Thoracic aorta (tissue), 2 donors: Measurements from ENCODE around the gene GRSF1. TPM values are rescaled to one million over a fixed set of nuclear protein-coding genes. Genes with fewer than 3 reads are reported as not detected.

Source experiments
- ATAC-seq: fragments of 150-250 bp; one replicate; pipeline ENCODE4 v1.8.0; 2017; ENCODE audit warnings: low read depth; ENCODE audit not compliant: insufficient number of reproducible peaks, low FRiP score
- DNase-seq: peaks from one replicate; pipeline ENCODE4 v3.0.0-alpha.2; 2020; ENCODE audit warnings: low spot score
- H3K27ac ChIP-seq, 2 donors: fragments of 200-600 bp; sonication (generic); 1 replicate in 1 of 2; 2 replicates in 1 of 2; pipeline ENCODE4 v1.5.1; 2016; ENCODE audit warnings: mild to moderate bottlenecking in 2 of 2, moderate library complexity in 2 of 2
- H3K27me3 ChIP-seq: fragments of 200-600 bp; sonication (generic); replicated peaks from 2 replicates; pipeline ENCODE4 v1.6.0; 2016; ENCODE audit warnings: mild to moderate bottlenecking; ENCODE audit not compliant: insufficient read depth
- H3K36me3 ChIP-seq: fragments of 200-600 bp; sonication (generic); one replicate; pipeline ENCODE4 v1.5.1; 2016
- H3K4me1 ChIP-seq, 2 donors: fragments of 200-600 bp; sonication (generic); 1 replicate in 1 of 2; 2 replicates in 1 of 2; pipeline versions ENCODE4 v1.5.1 to v1.6.0; 2016; ENCODE audit warnings: low read depth in 2 of 2, mild to moderate bottlenecking in 1 of 2; ENCODE audit not compliant: control insufficient read depth in 1 of 2
- H3K4me3 ChIP-seq: fragments of 200-600 bp; sonication (generic); 2 replicates; pipeline ENCODE4 v1.5.1; 2016; ENCODE audit warnings: mild to moderate bottlenecking
- H3K9me3 ChIP-seq: fragments of 200-600 bp; sonication (generic); 2 replicates; pipeline ENCODE4 v1.5.1; 2016
- total RNA-seq, 2 donors: library from RNA; depleted of rRNA; stranded (reverse); fragments of >200 nt; gene quantifications; one replicate each; pipeline versions ENCODE4 v1.1.0 to v1.2.3, GENCODE V29; 2016
- TF ChIP-seq, protein P1 (sequence below): fragments of 200-600 bp; sonication (generic); IDR thresholded peaks from one replicate; pipeline ENCODE4 v1.5.1; 2019; ENCODE audit warnings: antibody characterized with exemption

GRSF1 gene
- total RNA-seq, 2 donors from 2014 or later: 46.2 to 64.5 TPM

DNA sequence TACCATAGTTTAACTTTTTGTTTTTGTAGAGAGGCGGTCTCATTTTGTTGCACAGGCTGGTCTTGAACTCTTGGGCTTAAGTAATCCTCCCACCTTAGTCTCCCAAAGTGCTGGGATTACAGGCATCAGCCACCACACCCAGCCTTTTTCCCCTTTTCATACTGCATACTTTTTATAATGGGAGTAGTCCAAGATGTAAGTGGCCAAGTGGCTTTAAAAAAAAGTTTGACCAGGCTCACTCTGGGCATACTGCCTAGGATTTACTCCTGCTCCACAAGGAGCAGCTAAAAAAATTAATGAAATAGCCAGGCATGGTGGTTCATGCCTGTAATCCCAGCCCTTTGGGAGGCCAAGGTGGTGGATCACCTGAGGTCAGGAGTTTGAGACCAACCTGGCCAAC, 6.0 kb downstream of the GRSF1 start:
- Histone ChIP-seq H3K4me3 (no peak overlapping the region), H3K27ac (no peak overlapping the region), H3K27me3 (no peaks in the 10 kb centered on the region), H3K4me1 (peaks cover 25 to 30% of the 10 kb centered on the region in 2 donors), H3K9me3 (no peaks in the 10 kb centered on the region), H3K36me3 (peaks cover 48% of the 10 kb centered on the region)
- ATAC-seq: no peak
- DNase-seq: no peak
- TF ChIP-seq, protein P1, sequence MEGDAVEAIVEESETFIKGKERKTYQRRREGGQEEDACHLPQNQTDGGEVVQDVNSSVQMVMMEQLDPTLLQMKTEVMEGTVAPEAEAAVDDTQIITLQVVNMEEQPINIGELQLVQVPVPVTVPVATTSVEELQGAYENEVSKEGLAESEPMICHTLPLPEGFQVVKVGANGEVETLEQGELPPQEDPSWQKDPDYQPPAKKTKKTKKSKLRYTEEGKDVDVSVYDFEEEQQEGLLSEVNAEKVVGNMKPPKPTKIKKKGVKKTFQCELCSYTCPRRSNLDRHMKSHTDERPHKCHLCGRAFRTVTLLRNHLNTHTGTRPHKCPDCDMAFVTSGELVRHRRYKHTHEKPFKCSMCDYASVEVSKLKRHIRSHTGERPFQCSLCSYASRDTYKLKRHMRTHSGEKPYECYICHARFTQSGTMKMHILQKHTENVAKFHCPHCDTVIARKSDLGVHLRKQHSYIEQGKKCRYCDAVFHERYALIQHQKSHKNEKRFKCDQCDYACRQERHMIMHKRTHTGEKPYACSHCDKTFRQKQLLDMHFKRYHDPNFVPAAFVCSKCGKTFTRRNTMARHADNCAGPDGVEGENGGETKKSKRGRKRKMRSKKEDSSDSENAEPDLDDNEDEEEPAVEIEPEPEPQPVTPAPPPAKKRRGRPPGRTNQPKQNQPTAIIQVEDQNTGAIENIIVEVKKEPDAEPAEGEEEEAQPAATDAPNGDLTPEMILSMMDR: no peak

DNA sequence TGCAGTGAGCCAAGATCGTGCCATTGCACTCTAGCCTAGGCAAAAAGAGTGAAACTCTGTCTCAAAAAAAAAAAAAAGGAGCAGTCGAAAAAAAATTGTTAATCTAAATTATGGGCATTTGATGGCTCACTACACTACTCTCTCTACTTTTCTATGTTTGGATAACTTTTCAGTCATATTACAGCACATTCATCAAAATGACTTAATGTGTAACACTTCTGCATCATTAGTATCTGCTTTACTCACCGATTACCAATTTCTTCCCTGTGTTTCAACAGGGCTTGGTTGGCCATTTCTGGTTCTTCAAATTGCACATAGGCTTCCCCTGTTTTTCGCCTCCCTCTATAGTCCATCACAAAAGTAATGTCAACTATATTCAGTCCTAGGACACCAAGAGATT, 8.4 kb downstream of the GRSF1 start:
- H3K27ac ChIP-seq: no peak overlapping the region
- no peaks in the 10 kb centered on the region for H3K9me3 ChIP-seq
- peaks cover 54% of the 10 kb centered on the region for H3K36me3 ChIP-seq
- TF ChIP-seq, protein P1: no peak
- H3K4me3 ChIP-seq: no peak overlapping the region
- no peak for ATAC-seq
- DNase-seq: no peak
- peaks cover 2 to 10% of the 10 kb centered on the region in 2 donors for H3K4me1 ChIP-seq
- H3K27me3 ChIP-seq: no peaks in the 10 kb centered on the region

DNA sequence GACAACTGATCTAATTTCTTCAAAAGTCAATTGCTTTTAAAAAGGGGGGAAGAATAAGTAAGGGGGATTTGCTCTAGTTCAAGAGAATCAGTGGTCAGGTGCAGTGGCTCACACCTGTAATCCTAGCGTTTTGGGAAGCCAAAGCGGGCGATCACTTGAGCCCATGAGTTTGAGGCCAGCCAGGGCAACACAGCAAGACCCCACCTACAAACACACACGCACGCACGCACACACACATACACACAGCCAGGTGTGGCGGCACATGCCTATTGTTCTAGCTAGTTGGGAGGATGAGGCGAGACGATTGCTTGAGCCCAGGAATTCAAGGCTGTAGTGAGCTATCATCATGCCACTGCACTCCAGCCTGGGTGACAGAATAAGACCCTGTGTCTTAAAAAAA, 9.6 kb downstream of the GRSF1 start:
- H3K27me3 ChIP-seq: no peaks in the 10 kb centered on the region
- TF ChIP-seq, protein P1: no peak
- DNase-seq (no peak), ATAC-seq (no peak)
- H3K4me1 ChIP-seq: peaks cover 0 to 4% of the 10 kb centered on the region in 2 donors
- no peak overlapping the region for H3K4me3 ChIP-seq
- H3K36me3 ChIP-seq: peaks cover 64% of the 10 kb centered on the region
- no peak overlapping the region for H3K27ac ChIP-seq
- no peaks in the 10 kb centered on the region for H3K9me3 ChIP-seq

DNA sequence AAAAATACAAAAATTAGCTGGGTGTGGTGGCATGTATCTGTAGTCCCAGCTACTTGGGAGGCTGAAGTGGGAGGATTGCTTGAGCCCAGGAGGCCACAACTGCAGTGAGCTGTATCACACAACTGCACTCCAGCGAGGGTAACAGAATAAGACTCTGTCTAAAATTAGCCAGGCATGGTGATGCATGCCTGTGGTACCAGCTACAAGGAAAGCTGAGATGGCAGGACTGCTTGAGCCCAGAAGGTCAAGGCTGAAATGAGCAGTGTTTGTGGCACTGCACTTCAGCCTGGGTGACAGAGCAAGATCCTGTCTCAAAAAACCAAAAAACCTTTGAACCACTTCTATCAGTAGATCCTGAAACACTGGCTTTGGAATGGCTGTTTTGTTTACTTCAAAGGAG, 10.2 kb downstream of the GRSF1 start:
- H3K27ac ChIP-seq: no peak overlapping the region
- H3K36me3 ChIP-seq: peaks cover 64% of the 10 kb centered on the region
- no peak overlapping the region for H3K4me3 ChIP-seq
- peaks cover 0 to 4% of the 10 kb centered on the region in 2 donors for H3K4me1 ChIP-seq
- H3K27me3 ChIP-seq: no peaks in the 10 kb centered on the region
- no peak for DNase-seq
- no peak for ATAC-seq
- H3K9me3 ChIP-seq: no peaks in the 10 kb centered on the region
- TF ChIP-seq, protein P1: no peak

DNA sequence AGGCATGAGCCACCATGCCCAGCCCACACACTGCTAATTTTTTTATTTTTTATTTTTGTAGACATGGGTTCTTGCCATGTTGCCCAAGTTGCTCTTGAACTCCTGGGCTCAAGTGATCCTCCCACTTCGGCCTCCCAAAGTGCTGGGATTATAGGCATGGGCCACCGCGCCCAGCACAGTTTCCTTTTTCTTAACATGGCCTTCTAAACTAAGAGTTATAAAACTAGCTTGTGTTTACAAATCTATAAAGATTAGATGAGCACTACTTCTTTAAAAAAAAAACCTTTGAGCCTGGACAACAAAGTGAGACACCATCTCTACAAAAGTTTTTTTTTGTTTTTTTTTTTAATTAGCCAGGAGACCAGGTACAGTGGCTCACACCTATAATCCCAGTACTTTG, 10.7 kb downstream of the GRSF1 start:
- no peaks in the 10 kb centered on the region for H3K9me3 ChIP-seq
- TF ChIP-seq, protein P1: no peak
- no peak for ATAC-seq
- H3K4me3 ChIP-seq: no peak overlapping the region
- no peak overlapping the region for H3K27ac ChIP-seq
- no peak for DNase-seq
- peaks cover 0 to 4% of the 10 kb centered on the region in 2 donors for H3K4me1 ChIP-seq
- peaks cover 67% of the 10 kb centered on the region for H3K36me3 ChIP-seq
- H3K27me3 ChIP-seq: no peaks in the 10 kb centered on the region
